GM19238 (cell line): ENCODE results near the gene MEPE.
"Not testable (repeated sequence)": the region's sequence is repeated elsewhere in the genome, so short reads cannot be mapped to it uniquely, and the experiment has no call there.

Experiments used
- DNase-seq: peaks from one replicate; pipeline ENCODE4 v3.0.0; 2011; ENCODE audit warnings: low spot score; ENCODE audit not compliant: insufficient read length

MEPE gene

GRCh38 chr4:87882861-87883260 is 50.1 kb downstream of the MEPE start:
- DNase-seq: no peak

GRCh38 chr4:87884976-87885549 is 52.3 kb downstream of the MEPE start:
- DNase-seq: no peak

- DNase-seq: no peak
These were observed 53.3 kb downstream of the MEPE start for GRCh38 chr4:87886083-87886482.

- DNase-seq: not testable (repeated sequence)
These were observed 58.0 kb downstream of the MEPE start for GRCh38 chr4:87890753-87891152.

- DNase-seq: no peak
These were observed 63.3 kb downstream of the MEPE start for GRCh38 chr4:87895964-87896621.
